Uterus (tissue), 2 donors: ENCODE data around the gene RMC1.

Source experiments
- POLR2A ChIP-seq, 2 donors: fragments of 450-650 bp; IDR thresholded peaks; one replicate each; pipeline ENCODE4 v1.6.1; 2016; ENCODE audit warnings: antibody characterized with exemption in 2 of 2, mild to moderate bottlenecking in 1 of 2, moderate library complexity in 1 of 2
- TF ChIP-seq, protein P1 (sequence below), 4 experiments: fragments of 200-600 bp in 2 of 4; fragments of 450-650 bp in 2 of 4; sonication (generic) in 2 of 4; IDR thresholded peaks; one replicate each; pipeline ENCODE4 v1.5.1; 2016 to 2019; ENCODE audit warnings: antibody characterized with exemption in 4 of 4, mild to moderate bottlenecking in 2 of 4, moderate library complexity in 1 of 4

DNA sequence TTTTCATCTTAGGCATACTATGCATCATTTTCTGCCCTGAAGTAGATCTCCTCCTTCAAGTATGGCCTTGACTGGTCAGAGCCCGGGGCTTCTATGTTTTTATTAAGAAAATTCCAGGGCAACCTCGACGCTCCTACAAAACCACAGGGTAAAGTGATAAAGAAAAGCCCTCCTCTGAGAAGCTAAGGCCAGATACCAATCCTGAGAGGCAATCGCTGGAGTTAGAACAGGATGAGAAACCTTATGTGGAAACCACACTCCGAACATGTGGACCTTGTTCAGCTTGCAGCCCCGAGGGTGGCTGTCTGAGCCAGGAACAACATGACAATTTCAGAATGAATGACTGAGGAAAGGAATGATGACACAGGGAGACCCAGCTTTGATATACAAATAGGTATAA, 35.6 kb downstream of the RMC1 start:
- TF ChIP-seq, protein P1, sequence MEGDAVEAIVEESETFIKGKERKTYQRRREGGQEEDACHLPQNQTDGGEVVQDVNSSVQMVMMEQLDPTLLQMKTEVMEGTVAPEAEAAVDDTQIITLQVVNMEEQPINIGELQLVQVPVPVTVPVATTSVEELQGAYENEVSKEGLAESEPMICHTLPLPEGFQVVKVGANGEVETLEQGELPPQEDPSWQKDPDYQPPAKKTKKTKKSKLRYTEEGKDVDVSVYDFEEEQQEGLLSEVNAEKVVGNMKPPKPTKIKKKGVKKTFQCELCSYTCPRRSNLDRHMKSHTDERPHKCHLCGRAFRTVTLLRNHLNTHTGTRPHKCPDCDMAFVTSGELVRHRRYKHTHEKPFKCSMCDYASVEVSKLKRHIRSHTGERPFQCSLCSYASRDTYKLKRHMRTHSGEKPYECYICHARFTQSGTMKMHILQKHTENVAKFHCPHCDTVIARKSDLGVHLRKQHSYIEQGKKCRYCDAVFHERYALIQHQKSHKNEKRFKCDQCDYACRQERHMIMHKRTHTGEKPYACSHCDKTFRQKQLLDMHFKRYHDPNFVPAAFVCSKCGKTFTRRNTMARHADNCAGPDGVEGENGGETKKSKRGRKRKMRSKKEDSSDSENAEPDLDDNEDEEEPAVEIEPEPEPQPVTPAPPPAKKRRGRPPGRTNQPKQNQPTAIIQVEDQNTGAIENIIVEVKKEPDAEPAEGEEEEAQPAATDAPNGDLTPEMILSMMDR (IDR thresholded peaks at IDR 0.05), result no peak
- TF ChIP-seq POLR2A (IDR thresholded peaks at IDR 0.05), result no peak
